NCI-H774 (cell line): ENCODE results near the gene CENPE.

Experiments used
- DNase-seq: peaks from one replicate; lab custom pipeline; 2025; lab: John Stamatoyannopoulos, UW

The CENPE gene

GRCh38 chr4:103075435-103075893, 122.7 kb downstream of the CENPE start:
- DNase-seq: no peak

GRCh38 chr4:103074744-103075434, 123.3 kb downstream of the CENPE start:
- no peak for DNase-seq

- no peak for DNase-seq
These were observed 124.2 kb downstream of the CENPE start for GRCh38 chr4:103073792-103074438.

- no peak for DNase-seq
These were observed 130.1 kb downstream of the CENPE start for GRCh38 chr4:103067841-103068547.

- DNase-seq: no peak
These were observed 137.5 kb downstream of the CENPE start for GRCh38 chr4:103060453-103061148.
